Measurements from ENCODE around the gene WDR88. TPM values are rescaled to one million over a fixed set of nuclear protein-coding genes. Genes with fewer than 3 reads are reported as not detected.
"Not testable (repeated sequence)": the region's sequence is repeated elsewhere in the genome, so short reads cannot be mapped to it uniquely, and the experiment has no call there.

Gene WDR88
- total and polyA plus RNA-seq, 4 donors, result 0.08 TPM; not detected in 2

- H3K36me3 ChIP-seq (ENCODE audit: control insufficient read depth in 4 of 4, insufficient read depth in 3 of 4, low read depth in 1 of 4, low read length in 3 of 4), result no peaks in the 10 kb centered on the region
These were observed 55.2 kb downstream of the WDR88 start for GRCh38 chr19:33187183-33187540.

GRCh38 chr19:33189453-33189852 lies 57.5 kb downstream of the WDR88 start:
- no peak overlapping the region for H3K9ac ChIP-seq (ENCODE audit: low read depth in 1 of 2, low read length in 2 of 2)
- H3K27me3 ChIP-seq (ENCODE audit: control insufficient read depth in 4 of 4, insufficient read depth in 4 of 4, low read length in 3 of 4), result no peaks in the 10 kb centered on the region
- 68% methylated on average over 1 of the region's 1 CpG for WGBS
- no peaks in the 10 kb centered on the region for H3K36me3 ChIP-seq (ENCODE audit: control insufficient read depth in 4 of 4, insufficient read depth in 3 of 4, low read depth in 1 of 4, low read length in 3 of 4)
- H3K27ac ChIP-seq (ENCODE audit: low read depth in 1 of 2, low read length in 2 of 2), result no peak overlapping the region
- peaks cover 0 to 4% (median 2%) of the 10 kb centered on the region in 4 donors for H3K4me1 ChIP-seq (ENCODE audit: control insufficient read depth in 4 of 4, insufficient read depth in 4 of 4, low read length in 3 of 4)
- no peaks in the 10 kb centered on the region for H3K9me3 ChIP-seq (ENCODE audit: control insufficient read depth in 4 of 4, low read length in 3 of 4)
- DNase-seq (ENCODE audit: low spot score), result no peak
- TF ChIP-seq ZBTB33 (IDR thresholded peaks at IDR 0.05), result no peak
- TF ChIP-seq CTCF (IDR thresholded peaks at IDR 0.05; ENCODE audit: low read depth, low read length, missing input control), result no peak
- no peak for TF ChIP-seq ATF3 (IDR thresholded peaks at IDR 0.05)
- no peak for TF ChIP-seq FOXA1 (IDR thresholded peaks at IDR 0.05)
- TF ChIP-seq HNF4G (IDR thresholded peaks at IDR 0.05), result no peak
- TF ChIP-seq REST (IDR thresholded peaks at IDR 0.05), result no peak
- TF ChIP-seq MAX (IDR thresholded peaks at IDR 0.05), result no peak
- TF ChIP-seq JUND (IDR thresholded peaks at IDR 0.05), result no peak
- TF ChIP-seq SP1 (IDR thresholded peaks at IDR 0.05), result no peak
- H3K4me3 ChIP-seq (ENCODE audit: low read depth in 1 of 3, low read length in 3 of 3), result no peak overlapping the region

More at GRCh38 chr19:33187183-33187540, 55.2 kb downstream of the WDR88 start:
- no peak overlapping the region for H3K9ac ChIP-seq (ENCODE audit: low read depth in 1 of 2, low read length in 2 of 2)
- no peak overlapping the region for H3K27ac ChIP-seq (ENCODE audit: low read depth in 1 of 2, low read length in 2 of 2)
- TF ChIP-seq NR2F2 (IDR thresholded peaks at IDR 0.05) (no peak), YY1 (IDR thresholded peaks at IDR 0.05) (no peak), MAX (IDR thresholded peaks at IDR 0.05) (no peak), FOXA1 (IDR thresholded peaks at IDR 0.05) (no peak), REST (IDR thresholded peaks at IDR 0.05) (no peak), EGR1 (IDR thresholded peaks at IDR 0.05; ENCODE audit: low read depth in 2 of 2) (no peak)
- no peaks in the 10 kb centered on the region for H3K9me3 ChIP-seq (ENCODE audit: control insufficient read depth in 4 of 4, low read length in 3 of 4)
- no peak overlapping the region for H3K4me3 ChIP-seq (ENCODE audit: low read depth in 1 of 3, low read length in 3 of 3)
- 69% methylated on average over 8 of the region's 8 CpGs for WGBS
- H3K27me3 ChIP-seq (ENCODE audit: control insufficient read depth in 4 of 4, insufficient read depth in 4 of 4, low read length in 3 of 4), result no peaks in the 10 kb centered on the region
- no peak for DNase-seq (ENCODE audit: low spot score)
- H3K4me1 ChIP-seq (ENCODE audit: control insufficient read depth in 4 of 4, insufficient read depth in 4 of 4, low read length in 3 of 4), result no peaks in the 10 kb centered on the region

- not testable (repeated sequence) for H3K27me3 ChIP-seq (ENCODE audit: control insufficient read depth in 4 of 4, insufficient read depth in 4 of 4, low read length in 3 of 4); H3K27ac ChIP-seq (ENCODE audit: low read depth in 1 of 2, low read length in 2 of 2); H3K9ac ChIP-seq (ENCODE audit: low read depth in 1 of 2, low read length in 2 of 2); H3K4me3 ChIP-seq (ENCODE audit: low read depth in 1 of 3, low read length in 3 of 3); H3K9me3 ChIP-seq (ENCODE audit: control insufficient read depth in 4 of 4, low read length in 3 of 4); DNase-seq (ENCODE audit: low spot score); H3K36me3 ChIP-seq (ENCODE audit: control insufficient read depth in 4 of 4, insufficient read depth in 3 of 4, low read depth in 1 of 4, low read length in 3 of 4)
- WGBS, result 94% methylated on average over 4 of the region's 4 CpGs
- H3K4me1 ChIP-seq (ENCODE audit: control insufficient read depth in 4 of 4, insufficient read depth in 4 of 4, low read length in 3 of 4), result peaks cover 7 to 14% (median 10%) of the 10 kb centered on the region in 4 donors
These were observed 59.2 kb downstream of the WDR88 start for GRCh38 chr19:33191092-33191491.
